Activated CD4-positive, alpha-beta memory T cell treated with anti-CD3 and anti-CD28 coated beads, Interleukin-2, amount 10 ng/mL, durations not matched to agents 7 days and 5 days (primary cell): ENCODE measurements around the gene ZNF543. TPM values are rescaled to one million over a fixed set of nuclear protein-coding genes. Genes with fewer than 3 reads are reported as not detected.

Experiments used
- CTCF ChIA-PET: fragments of 350-600 bp; sonication (Branson Sonifier 250); formaldehyde crosslinking; loops from one replicate; lab custom pipeline; 2021; ENCODE audit warnings: antibody characterized with exemption, inconsistent platforms; lab: Charles Lee
- POLR2A ChIA-PET: fragments of 350-600 bp; sonication (Branson Sonifier 250); formaldehyde crosslinking; loops from one replicate; lab custom pipeline; 2021; ENCODE audit warnings: antibody characterized with exemption; lab: Charles Lee
- DNase-seq: peaks from one replicate; pipeline ENCODE4 v3.0.0-alpha.2; 2020
- H3K27ac Mint-ChIP-seq: one replicate; pipeline ENCODE4 v1.8.0; 2021; ENCODE audit warnings: mild to moderate bottlenecking, mixed read lengths
- H3K27me3 Mint-ChIP-seq: one replicate; pipeline ENCODE4 v1.8.0; 2021; ENCODE audit warnings: mixed read lengths
- H3K36me3 Mint-ChIP-seq: one replicate; pipeline ENCODE4 v1.8.0; 2021; ENCODE audit warnings: low read depth, mixed read lengths
- H3K4me1 Mint-ChIP-seq: one replicate; pipeline ENCODE4 v1.8.0; 2021; ENCODE audit warnings: mixed read lengths
- H3K4me3 Mint-ChIP-seq: one replicate; pipeline ENCODE4 v1.8.0; 2021; ENCODE audit warnings: mild to moderate bottlenecking, mixed read lengths
- H3K9me3 Mint-ChIP-seq: one replicate; pipeline ENCODE4 v1.8.0; 2021; ENCODE audit warnings: mixed read lengths
- total RNA-seq, 2 experiments: library from RNA; stranded (reverse); gene quantifications; one replicate each; pipeline ENCODE4 v1.2.3, GENCODE V29; 2021

Gene ZNF543
- total RNA-seq, 2 experiments from 2014 or later, result 7.7 to 8.2 TPM

DNA sequence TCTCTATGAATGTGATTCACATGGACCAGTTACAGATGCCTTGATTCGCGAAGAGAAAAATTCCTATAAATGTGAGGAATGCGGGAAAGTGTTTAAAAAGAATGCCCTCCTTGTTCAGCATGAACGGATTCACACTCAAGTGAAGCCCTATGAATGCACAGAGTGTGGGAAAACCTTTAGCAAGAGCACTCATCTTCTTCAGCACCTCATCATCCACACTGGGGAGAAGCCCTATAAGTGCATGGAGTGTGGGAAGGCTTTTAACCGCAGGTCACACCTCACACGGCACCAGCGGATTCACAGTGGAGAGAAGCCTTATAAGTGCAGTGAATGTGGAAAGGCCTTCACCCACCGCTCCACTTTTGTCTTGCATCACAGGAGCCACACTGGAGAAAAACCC, 7.7 kb downstream of the ZNF543 start:
- Mint-ChIP-seq H3K27me3 (no peaks in the 10 kb centered on the region), H3K27ac (no peak overlapping the region), H3K4me3 (no peak overlapping the region), H3K36me3 (peaks cover 80% of the 10 kb centered on the region), H3K4me1 (no peaks in the 10 kb centered on the region), H3K9me3 (peaks cover 41% of the 10 kb centered on the region)
- POLR2A ChIA-PET, result no interaction called here
- CTCF ChIA-PET, result no interaction called here
- no peak for DNase-seq

DNA sequence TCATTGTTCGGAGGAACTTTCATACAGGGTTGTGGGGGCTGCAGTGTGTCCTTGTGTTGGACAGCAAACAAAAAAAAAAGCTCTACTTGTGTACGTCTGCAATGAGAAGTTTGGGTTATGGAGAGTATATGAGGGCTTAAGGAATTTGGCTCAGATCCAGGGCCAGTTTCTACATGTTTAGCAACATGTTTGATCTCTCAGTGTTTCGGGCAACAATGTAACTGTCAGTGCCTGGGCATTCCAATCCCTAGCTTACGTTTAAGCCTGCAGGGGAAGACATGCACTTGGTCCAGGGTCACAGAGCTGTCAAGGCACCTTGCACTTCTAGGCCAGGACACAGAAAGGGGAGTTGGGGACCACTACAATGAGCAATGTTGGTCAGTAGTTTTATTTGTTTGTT, 13.9 kb downstream of the ZNF543 start:
- H3K36me3 Mint-ChIP-seq, result peaks cover 32% of the 10 kb centered on the region
- H3K4me1 Mint-ChIP-seq, result no peaks in the 10 kb centered on the region
- POLR2A ChIA-PET, result no interaction called here

DNA sequence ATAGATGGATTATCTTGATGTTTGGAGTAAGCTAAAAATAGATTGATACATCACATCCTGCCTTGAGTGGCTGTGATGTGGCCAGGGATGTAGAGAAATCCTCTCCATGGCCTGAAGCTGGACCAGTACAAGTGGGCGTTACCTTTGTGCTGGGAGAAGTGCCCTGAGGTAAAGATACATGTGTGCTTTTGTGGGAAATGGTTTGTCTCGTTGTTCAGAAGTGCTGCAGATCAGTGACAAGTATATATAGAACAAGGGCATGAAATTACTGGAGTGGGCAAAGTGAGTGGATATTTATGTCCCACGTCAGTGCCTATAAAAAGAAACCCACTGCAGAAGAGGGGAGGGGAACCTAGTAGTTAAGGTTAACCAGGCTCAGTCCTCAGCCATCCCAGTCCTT, 18.6 kb downstream of the ZNF543 start:
- no peaks in the 10 kb centered on the region for H3K27me3 Mint-ChIP-seq
- H3K36me3 Mint-ChIP-seq, result peaks cover 10% of the 10 kb centered on the region
- ChIA-PET CTCF (no interaction called here), POLR2A (no interaction called here)
- no peak overlapping the region for H3K27ac Mint-ChIP-seq
- peaks cover 28% of the 10 kb centered on the region for H3K9me3 Mint-ChIP-seq
- H3K4me3 Mint-ChIP-seq, result no peak overlapping the region
- no peak for DNase-seq
- no peaks in the 10 kb centered on the region for H3K4me1 Mint-ChIP-seq

More for the DNA sequence above, 13.9 kb downstream of the ZNF543 start:
- no peaks in the 10 kb centered on the region for H3K27me3 Mint-ChIP-seq
- no peak overlapping the region for H3K27ac Mint-ChIP-seq
- H3K4me3 Mint-ChIP-seq, result no peak overlapping the region
- CTCF ChIA-PET, result no interaction called here
- H3K9me3 Mint-ChIP-seq, result peaks cover 35% of the 10 kb centered on the region
- DNase-seq, result no peak

DNA sequence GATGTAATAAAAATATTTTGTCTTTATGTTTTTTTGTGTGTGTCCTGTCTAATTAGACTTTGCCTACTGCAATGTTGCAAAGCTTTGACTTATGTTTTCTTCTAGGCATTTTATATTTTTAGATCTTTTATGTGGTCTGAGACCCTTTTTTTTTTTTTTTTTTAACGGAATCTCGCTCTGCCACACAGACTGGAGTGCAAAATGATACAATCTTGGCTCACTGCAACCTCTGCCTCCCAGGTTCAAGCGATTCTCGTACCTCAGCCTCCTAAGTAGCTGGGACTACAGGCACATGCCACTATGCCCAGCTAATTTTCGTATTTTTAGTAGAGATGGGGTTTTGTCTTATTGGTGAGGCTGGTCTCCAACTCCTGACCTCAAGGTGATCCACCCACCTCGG, 22.3 kb downstream of the ZNF543 start:
- H3K27ac Mint-ChIP-seq, result no peak overlapping the region
- no peaks in the 10 kb centered on the region for H3K4me1 Mint-ChIP-seq
- peaks cover 24% of the 10 kb centered on the region for H3K9me3 Mint-ChIP-seq
- POLR2A ChIA-PET, result no interaction called here
- no peak overlapping the region for H3K4me3 Mint-ChIP-seq
- peaks cover 2% of the 10 kb centered on the region for H3K27me3 Mint-ChIP-seq
- no peak for DNase-seq
- peaks cover 3% of the 10 kb centered on the region for H3K36me3 Mint-ChIP-seq
- CTCF ChIA-PET, result no interaction called here

DNA sequence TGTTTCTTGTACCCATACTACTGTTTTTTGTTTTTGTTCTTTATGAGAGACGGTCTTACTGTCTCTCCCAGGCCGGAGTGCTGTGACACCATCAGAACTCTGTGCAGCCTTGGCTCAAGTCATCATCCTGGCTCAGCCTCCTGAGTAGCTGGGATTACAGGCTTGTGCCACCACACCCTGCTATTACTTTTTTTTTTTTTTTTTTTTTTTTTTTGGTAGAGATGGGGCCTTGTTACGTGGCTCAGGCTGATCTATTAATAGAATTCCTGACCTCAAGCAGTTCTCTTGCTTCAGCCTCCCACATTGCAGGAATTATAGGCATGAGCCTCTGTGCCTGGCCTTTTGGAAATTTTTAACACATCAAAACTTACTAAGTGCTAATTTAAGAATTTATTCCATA, 27.9 kb downstream of the ZNF543 start:
- H3K4me1 Mint-ChIP-seq, result peaks cover 30% of the 10 kb centered on the region
- H3K27ac Mint-ChIP-seq, result no peak overlapping the region
- peaks cover 2% of the 10 kb centered on the region for H3K27me3 Mint-ChIP-seq
- H3K9me3 Mint-ChIP-seq, result peaks cover 19% of the 10 kb centered on the region
- POLR2A ChIA-PET, result no interaction called here
- no peak overlapping the region for H3K4me3 Mint-ChIP-seq
- no peak for DNase-seq
- peaks cover 24% of the 10 kb centered on the region for H3K36me3 Mint-ChIP-seq
- CTCF ChIA-PET, result interaction anchor here (0.5 kb wide), 1 partner anchor 388 kb away, joined by 3 read pairs; no protein-coding TSS in a partner anchor

DNA sequence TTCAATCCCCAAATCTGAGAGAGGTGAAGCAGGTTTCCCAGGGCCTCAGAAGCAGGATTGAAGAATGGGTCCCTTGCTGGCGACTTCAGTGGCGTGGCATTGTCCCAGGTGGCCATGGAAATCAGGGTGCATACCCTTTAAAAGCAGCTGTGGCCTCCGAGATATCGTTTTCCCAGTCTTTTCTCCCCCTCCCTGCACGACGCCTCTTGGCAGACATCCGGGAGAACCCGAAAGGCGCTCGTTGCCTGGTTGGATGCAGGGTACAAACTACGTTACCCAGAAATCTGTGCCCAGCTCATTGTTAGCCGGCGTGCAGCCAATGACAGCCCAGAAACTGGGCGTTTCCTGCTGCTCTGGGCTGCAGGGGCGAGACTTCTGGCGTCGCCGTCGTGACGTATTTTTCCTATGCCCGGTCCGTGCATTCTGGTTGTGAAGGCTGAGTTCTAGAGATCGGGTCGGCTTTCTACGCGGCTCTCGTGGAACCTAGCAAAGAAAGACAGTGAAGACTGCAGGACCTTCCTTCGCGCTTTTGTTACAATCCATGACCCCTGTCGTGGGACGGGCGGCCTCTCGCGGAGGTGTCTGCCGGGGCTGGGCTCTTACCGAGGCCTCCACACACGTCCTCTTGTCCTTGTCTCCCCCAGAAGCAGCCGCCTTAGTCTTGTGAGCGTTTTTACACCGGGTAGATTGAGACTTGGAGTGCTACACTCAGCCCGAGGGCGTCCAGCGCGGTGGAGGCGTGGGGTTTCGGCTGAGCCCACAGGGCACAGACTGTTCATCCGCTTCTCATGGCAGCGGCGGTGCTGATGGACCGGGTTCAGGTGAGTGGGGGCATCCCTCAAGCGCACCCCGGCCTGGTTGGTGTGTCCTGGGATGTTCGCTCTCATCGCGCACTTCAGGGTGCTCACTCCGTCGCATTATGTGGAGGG, 30.9 kb downstream of the ZNF543 start, which contains the start of gene ZNF304:
ZNF304 (plus strand) TSS at position 395 of the 929 bp plus-strand sequence; CDS start at position 789, 394 bp downstream.
- Mint-ChIP-seq H3K27ac (peak within 1 kb of the TSS; percentile 85), H3K9me3 (peaks cover 35% of the 10 kb centered on the region), H3K4me1 (peaks cover 36% of the 10 kb centered on the region), H3K4me3 (peak within 1 kb of the TSS; percentile 93), H3K36me3 (peaks cover 54% of the 10 kb centered on the region), H3K27me3 (peaks cover 2% of the 10 kb centered on the region)
- CTCF ChIA-PET, result interaction anchor here (1.0 kb wide), 2 partner anchors 12 to 39 kb away, joined by 3 to 5 read pairs; partner anchors contain the start of genes TRAPPC2B, ZNF547 and ZNF548
- POLR2A ChIA-PET, result interaction anchor here (0.8 to 1.0 kb wide), 4 partner anchors 12 to 832 kb away, joined by 3 to 7 read pairs (median 4); partner anchors contain the start of genes TRAPPC2B, ZNF547 and ZNF805
- peak; percentile 90 for DNase-seq

DNA sequence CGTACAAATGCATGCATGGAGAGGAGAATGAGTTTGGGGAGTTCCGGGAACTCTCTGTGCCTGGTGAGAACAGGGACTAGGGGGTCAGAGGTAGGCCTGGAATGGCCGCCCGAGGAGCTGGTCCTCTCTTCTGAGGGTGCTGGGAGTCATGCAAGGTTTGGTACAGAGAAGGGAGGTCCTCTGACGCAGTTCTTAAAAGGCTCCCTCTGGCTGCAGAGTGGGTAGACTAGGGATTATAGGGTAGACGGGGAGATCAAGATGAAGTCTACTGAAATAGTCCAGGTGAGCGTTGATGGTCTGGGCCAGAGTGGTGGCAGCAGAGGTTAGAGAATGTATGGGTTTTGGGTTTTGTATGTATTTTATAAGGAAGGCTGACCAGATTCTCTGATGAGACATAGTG, 31.6 kb downstream of the ZNF543 start:
- peaks cover 2% of the 10 kb centered on the region for H3K27me3 Mint-ChIP-seq
- H3K9me3 Mint-ChIP-seq, result peaks cover 41% of the 10 kb centered on the region
- ChIA-PET CTCF (no interaction called here), POLR2A (no interaction called here)
- DNase-seq, result no peak
- H3K4me3 Mint-ChIP-seq, result peak overlapping the region; percentile 93
- peak overlapping the region; percentile 85 for H3K27ac Mint-ChIP-seq
- peaks cover 36% of the 10 kb centered on the region for H3K4me1 Mint-ChIP-seq
- peaks cover 61% of the 10 kb centered on the region for H3K36me3 Mint-ChIP-seq

DNA sequence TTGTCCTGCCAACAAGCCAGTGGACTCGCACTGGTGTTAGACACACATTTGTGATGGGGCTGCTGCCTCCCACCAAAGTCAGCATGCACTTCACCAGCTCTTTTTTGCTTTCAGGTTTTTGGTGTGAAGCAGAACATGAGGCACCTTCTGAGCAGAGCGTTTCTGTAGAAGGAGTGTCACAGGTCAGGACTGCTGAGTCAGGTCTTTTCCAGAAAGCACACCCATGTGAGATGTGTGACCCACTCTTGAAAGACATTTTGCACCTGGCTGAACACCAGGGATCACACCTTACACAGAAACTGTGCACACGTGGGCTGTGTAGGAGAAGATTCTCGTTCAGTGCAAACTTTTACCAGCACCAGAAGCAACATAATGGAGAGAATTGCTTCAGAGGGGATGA, 35.6 kb downstream of the ZNF543 start:
- Mint-ChIP-seq H3K27me3 (no peaks in the 10 kb centered on the region), H3K4me1 (peaks cover 28% of the 10 kb centered on the region), H3K27ac (no peak overlapping the region), H3K9me3 (peaks cover 61% of the 10 kb centered on the region), H3K36me3 (peaks cover 87% of the 10 kb centered on the region), H3K4me3 (no peak overlapping the region)
- ChIA-PET POLR2A (no interaction called here), CTCF (no interaction called here)
- no peak for DNase-seq

DNA sequence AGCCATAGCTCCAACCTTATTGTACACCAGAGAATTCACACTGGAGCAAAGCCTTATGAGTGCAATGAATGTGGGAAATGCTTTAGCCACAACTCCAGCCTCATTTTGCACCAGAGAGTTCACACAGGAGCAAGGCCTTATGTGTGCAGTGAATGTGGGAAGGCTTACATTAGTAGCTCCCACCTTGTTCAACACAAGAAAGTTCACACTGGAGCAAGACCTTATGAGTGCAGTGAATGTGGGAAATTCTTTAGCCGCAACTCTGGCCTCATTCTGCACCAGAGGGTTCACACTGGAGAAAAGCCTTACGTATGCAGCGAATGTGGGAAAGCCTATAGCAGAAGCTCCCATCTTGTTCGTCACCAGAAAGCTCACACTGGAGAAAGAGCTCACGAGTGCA, 37.1 kb downstream of the ZNF543 start:
- CTCF ChIA-PET, result interaction anchor here (0.5 kb wide), 1 partner anchor 27 kb away, joined by 3 read pairs; no protein-coding TSS in a partner anchor
- POLR2A ChIA-PET, result no interaction called here
- no peak overlapping the region for H3K27ac Mint-ChIP-seq
- no peak overlapping the region for H3K4me3 Mint-ChIP-seq
- H3K9me3 Mint-ChIP-seq, result peaks cover 63% of the 10 kb centered on the region
- no peaks in the 10 kb centered on the region for H3K27me3 Mint-ChIP-seq
- H3K36me3 Mint-ChIP-seq, result peaks cover 72% of the 10 kb centered on the region
- peaks cover 13% of the 10 kb centered on the region for H3K4me1 Mint-ChIP-seq
- no peak for DNase-seq

DNA sequence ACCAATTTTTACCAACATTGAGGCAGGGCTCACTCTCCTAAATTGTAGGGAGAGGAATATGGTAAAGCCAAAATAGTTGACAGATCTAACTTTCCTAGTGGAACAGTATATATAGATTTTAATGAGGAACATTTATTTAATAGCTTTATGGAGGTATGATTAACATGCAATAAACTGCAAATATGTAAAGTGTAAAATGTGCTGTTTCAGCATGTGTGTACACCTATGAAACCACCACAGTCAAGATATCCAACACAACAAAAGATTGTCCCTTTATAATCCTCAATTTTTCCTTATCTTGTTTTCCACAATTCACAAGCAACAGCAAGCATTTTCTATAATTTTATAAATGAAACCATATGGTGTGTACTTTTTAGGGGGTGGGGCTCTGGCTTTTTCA, 39.0 kb downstream of the ZNF543 start:
- CTCF ChIA-PET, result no interaction called here
- no peak overlapping the region for H3K27ac Mint-ChIP-seq
- POLR2A ChIA-PET, result no interaction called here

DNA sequence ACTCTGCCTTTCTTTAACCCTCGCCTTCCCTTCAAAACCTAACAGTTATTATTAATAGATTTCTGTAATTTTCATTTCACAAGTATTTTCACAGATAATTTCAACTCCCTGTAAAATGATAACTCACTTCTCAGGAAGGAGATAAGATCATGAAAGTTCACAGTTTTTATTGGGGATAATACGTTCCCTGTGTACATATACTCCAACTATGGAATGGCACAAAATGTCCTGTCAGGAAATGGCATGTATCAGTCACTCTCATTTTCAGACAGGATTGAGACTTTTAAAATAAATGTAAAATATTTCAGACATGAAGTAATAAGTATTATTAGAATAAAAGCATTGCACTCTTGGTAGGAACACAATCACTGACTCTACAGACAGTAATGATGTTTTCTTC, 42.1 kb downstream of the ZNF543 start:
- Mint-ChIP-seq H3K9me3 (peaks cover 43% of the 10 kb centered on the region), H3K4me1 (peaks cover 17% of the 10 kb centered on the region), H3K4me3 (peak overlapping the region; percentile 82), H3K27me3 (no peaks in the 10 kb centered on the region), H3K36me3 (peaks cover 47% of the 10 kb centered on the region), H3K27ac (peak overlapping the region; percentile 90)
- DNase-seq, result no peak
- CTCF ChIA-PET, result no interaction called here
- POLR2A ChIA-PET, result interaction anchor here (1.4 to 1.8 kb wide), 2 partner anchors 12 to 27 kb away, joined by 7 to 9 read pairs; partner anchors contain the start of genes ZNF304 and ZNF548

More for the DNA sequence above, 39.0 kb downstream of the ZNF543 start:
- Mint-ChIP-seq H3K4me1 (peaks cover 15% of the 10 kb centered on the region), H3K4me3 (no peak overlapping the region), H3K36me3 (peaks cover 67% of the 10 kb centered on the region), H3K9me3 (peaks cover 62% of the 10 kb centered on the region), H3K27me3 (no peaks in the 10 kb centered on the region)
- no peak for DNase-seq

DNA sequence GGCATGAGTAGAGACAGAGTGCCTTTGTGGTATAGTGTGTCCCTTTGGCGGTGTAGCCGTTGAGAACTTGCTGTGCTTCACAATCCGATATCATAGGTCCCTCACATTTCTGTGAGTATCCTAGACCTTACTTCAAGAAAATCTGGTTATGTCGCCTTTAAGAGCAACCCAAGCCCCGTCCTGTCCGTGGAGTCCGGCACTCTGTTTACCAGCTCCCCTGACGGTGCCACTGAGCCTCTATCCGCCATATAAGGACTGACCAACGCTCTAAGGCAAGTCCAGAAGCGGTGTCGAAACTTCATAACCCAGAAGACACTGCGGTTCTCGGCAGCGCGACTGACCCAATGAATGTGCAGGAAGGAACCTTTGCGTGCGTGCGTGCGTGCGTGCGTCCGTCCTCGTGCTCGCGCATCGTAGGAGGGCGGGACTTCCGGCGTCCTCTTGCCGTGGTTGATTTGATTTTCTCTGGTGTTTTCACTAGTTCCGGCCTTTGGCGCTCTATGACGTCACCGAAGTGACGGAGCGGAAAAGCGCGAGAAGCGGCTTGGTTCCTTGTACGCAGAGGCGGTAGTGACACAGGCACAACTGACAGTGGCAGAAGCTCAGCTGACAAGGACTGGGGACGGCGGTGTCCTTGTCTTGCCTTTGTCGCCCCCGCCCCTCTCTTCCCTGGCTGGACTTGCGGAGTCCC, 42.9 kb downstream of the ZNF543 start, which contains the start of the genes TRAPPC2B and ZNF547:
TRAPPC2B (plus strand) TSS at position 555 of the 691 bp plus-strand sequence. CDS start 1,283 bp downstream, outside the sequence.
ZNF547 (plus strand) TSS at position 555 of the 691 bp plus-strand sequence. CDS start 5,005 bp downstream, outside the sequence.
- peak within 1 kb of the TSS; percentile 82 for H3K4me3 Mint-ChIP-seq
- CTCF ChIA-PET, result interaction anchor here (1.5 kb wide), 1 partner anchor 12 kb away, joined by 3 read pairs; the partner anchor contains the start of gene ZNF304
- peaks cover 39% of the 10 kb centered on the region for H3K9me3 Mint-ChIP-seq
- H3K4me1 Mint-ChIP-seq, result peaks cover 17% of the 10 kb centered on the region
- peak; percentile 99 for DNase-seq
- peaks cover 42% of the 10 kb centered on the region for H3K36me3 Mint-ChIP-seq
- POLR2A ChIA-PET, result interaction anchor here (0.6 to 1.8 kb wide), 6 partner anchors 12 to 452 kb away, joined by 3 to 9 read pairs (median 3); partner anchors contain the start of genes ZNF304, ZNF416, ZNF548 and ZNF552
- no peaks in the 10 kb centered on the region for H3K27me3 Mint-ChIP-seq
- peak within 1 kb of the TSS; percentile 90 for H3K27ac Mint-ChIP-seq
